ENCODE results near the gene OASL. TPM values are rescaled to one million over a fixed set of nuclear protein-coding genes. Genes with fewer than 3 reads are reported as not detected.
"Not testable (repeated sequence)": the region's sequence is repeated elsewhere in the genome, so short reads cannot be mapped to it uniquely, and the experiment has no call there.

The OASL gene, protein sequence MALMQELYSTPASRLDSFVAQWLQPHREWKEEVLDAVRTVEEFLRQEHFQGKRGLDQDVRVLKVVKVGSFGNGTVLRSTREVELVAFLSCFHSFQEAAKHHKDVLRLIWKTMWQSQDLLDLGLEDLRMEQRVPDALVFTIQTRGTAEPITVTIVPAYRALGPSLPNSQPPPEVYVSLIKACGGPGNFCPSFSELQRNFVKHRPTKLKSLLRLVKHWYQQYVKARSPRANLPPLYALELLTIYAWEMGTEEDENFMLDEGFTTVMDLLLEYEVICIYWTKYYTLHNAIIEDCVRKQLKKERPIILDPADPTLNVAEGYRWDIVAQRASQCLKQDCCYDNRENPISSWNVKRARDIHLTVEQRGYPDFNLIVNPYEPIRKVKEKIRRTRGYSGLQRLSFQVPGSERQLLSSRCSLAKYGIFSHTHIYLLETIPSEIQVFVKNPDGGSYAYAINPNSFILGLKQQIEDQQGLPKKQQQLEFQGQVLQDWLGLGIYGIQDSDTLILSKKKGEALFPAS
- polyA plus RNA-seq = 10 to 100 TPM in 2 of 3 donors, 1 to 10 TPM in 1; 7.7 to 21.7 (median 13.2) TPM

- Mint-ChIP-seq H3K27me3 (ENCODE audit: low read depth in 3 of 3) (peaks cover 4 to 7% (median 5%) of the 10 kb centered on the region in 3 donors), H3K4me1 (peaks cover 48 to 51% of the 10 kb centered on the region in 2 donors), H3K36me3 (peaks cover 0 to 4% (median 0%) of the 10 kb centered on the region in 3 donors), H3K9me3 (no peaks in the 10 kb centered on the region), H3K4me3 (peak within 1 kb of the TSS; percentile 95 to 99 (median 97)), H3K27ac (peak within 1 kb of the TSS; percentile 92 to 99 (median 96))
- peak; percentile 69 to 78 (median 74) for DNase-seq
Measured at GRCh38 chr12:121038861-121039668, at the start of gene OASL. Gene OASL (minus strand): TSS chr12:121039246. CDS start chr12:121038971, 275 bp downstream.

DNA sequence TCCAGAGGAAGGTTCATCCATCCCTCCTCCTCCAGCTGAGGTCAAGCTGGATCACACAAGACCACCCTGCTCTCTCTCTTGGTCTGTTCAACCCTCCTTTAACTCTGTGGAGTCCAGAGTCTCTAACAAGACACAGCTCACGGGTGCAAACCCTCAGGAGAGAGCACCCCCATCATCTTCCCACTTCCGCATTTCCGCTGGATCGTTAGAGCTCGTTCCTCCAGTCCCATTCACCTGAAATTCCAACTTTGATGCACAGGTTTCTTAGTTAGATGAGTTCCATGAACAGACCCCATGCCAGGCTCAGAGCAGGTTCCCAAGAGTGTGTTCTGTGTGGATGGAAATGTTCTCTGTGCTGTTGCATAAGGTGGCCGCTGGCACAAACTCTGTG is 49.1 kb upstream of the OASL start:
- Mint-ChIP-seq H3K4me1 (peaks cover 41 to 50% of the 10 kb centered on the region in 2 donors), H3K36me3 (no peaks in the 10 kb centered on the region), H3K27me3 (ENCODE audit: low read depth in 3 of 3) (peaks cover 3 to 6% (median 5%) of the 10 kb centered on the region in 3 donors), H3K4me3 (no peak overlapping the region), H3K9me3 (no peaks in the 10 kb centered on the region), H3K27ac (no peak overlapping the region)
- no peak for DNase-seq

- Mint-ChIP-seq H3K9me3 (no peaks in the 10 kb centered on the region), H3K36me3 (no peaks in the 10 kb centered on the region), H3K4me1 (peaks cover 36 to 44% of the 10 kb centered on the region in 2 donors), H3K27ac (peak overlapping the region in 3 of 6 donors; percentile 47 to 80 (median 47)), H3K4me3 (no peak overlapping the region), H3K27me3 (ENCODE audit: low read depth in 3 of 3) (peaks cover 1 to 3% (median 2%) of the 10 kb centered on the region in 3 donors)
- DNase-seq = no peak
Measured at GRCh38 chr12:121087467-121088194, 48.6 kb upstream of the OASL start.

GRCh38 chr12:121086781-121087295 is 47.8 kb upstream of the OASL start:
- peak overlapping the region in 1 of 6 donors; percentile 47 for H3K27ac Mint-ChIP-seq
- no peaks in the 10 kb centered on the region for H3K36me3 Mint-ChIP-seq
- H3K9me3 Mint-ChIP-seq = no peaks in the 10 kb centered on the region
- peaks cover 1 to 3% (median 2%) of the 10 kb centered on the region in 3 donors for H3K27me3 Mint-ChIP-seq (ENCODE audit: low read depth in 3 of 3)
- no peak overlapping the region for H3K4me3 Mint-ChIP-seq
- no peak for DNase-seq
- peaks cover 28 to 36% of the 10 kb centered on the region in 2 donors for H3K4me1 Mint-ChIP-seq

DNA sequence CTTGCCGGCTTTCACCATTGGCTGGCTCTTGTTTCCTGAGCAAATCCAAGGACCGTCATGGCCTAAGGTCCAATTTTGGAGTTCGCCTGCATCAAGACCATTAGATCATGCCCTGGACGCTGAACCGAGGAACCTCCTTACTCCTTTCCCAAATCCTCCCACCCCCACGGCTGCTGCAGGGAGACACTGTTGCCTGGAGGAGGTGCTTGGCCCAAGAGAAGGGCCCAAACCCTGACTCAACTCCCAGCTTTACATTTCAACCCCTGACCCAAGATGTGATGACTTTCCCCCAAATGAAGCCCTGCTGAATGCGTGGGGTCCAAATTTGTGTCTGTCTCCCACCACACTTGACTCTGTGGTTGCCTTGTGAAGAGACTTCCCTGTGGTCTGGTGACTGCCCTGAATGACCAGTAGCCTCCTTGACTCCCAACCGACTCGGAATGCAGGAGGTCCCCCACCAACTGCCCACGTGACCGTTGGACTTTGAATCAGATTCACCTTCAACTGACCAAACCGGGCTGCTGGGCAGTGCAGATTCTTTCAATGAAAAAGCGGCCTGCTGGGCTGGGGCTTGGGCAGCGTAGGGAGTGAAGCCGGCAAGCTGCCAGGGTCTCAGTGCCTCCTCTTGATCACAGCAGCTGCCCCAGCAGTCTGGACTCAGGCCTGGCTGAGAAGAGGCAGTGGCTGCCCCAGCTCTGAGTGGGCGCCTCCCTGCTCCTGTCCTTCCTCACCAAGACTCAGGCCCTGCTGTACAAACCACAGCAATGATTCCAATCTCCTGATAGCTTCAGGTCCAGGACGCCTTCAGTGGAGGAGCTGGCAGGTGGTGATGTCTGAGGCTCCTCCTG is 46.7 kb upstream of the OASL start:
- Mint-ChIP-seq H3K36me3 (no peaks in the 10 kb centered on the region), H3K27ac (no peak overlapping the region), H3K27me3 (ENCODE audit: low read depth in 3 of 3) (peaks cover 1 to 6% (median 2%) of the 10 kb centered on the region in 3 donors), H3K9me3 (no peaks in the 10 kb centered on the region), H3K4me1 (peaks cover 18 to 25% of the 10 kb centered on the region in 2 donors), H3K4me3 (no peak overlapping the region)
- no peak for DNase-seq

DNA sequence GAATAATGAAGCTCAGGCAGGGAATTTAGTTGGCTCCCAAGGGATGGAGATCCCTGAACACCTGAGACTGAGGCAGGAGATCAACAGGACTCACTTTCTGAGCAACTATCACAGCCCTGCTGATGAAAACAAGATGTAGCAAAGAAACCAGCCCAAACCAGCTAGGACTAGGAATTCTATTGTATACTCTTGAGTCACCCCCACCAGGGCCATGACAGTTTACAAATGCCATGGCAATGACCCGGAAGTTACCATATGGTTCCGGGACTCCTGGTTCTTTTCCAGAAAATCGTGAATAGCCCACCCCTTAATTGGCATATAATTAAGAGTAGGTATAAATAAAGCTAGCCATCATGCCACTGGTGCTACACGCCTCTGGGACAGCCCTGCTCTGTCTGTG is 46.0 kb upstream of the OASL start:
- no peaks in the 10 kb centered on the region for H3K9me3 Mint-ChIP-seq
- H3K36me3 Mint-ChIP-seq = no peaks in the 10 kb centered on the region
- no peak for DNase-seq
- H3K27me3 Mint-ChIP-seq (ENCODE audit: low read depth in 3 of 3) = peaks cover 1 to 2% (median 2%) of the 10 kb centered on the region in 3 donors
- no peak overlapping the region for H3K4me3 Mint-ChIP-seq
- H3K4me1 Mint-ChIP-seq = peaks cover 17 to 25% of the 10 kb centered on the region in 2 donors
- H3K27ac Mint-ChIP-seq = no peak overlapping the region

DNA sequence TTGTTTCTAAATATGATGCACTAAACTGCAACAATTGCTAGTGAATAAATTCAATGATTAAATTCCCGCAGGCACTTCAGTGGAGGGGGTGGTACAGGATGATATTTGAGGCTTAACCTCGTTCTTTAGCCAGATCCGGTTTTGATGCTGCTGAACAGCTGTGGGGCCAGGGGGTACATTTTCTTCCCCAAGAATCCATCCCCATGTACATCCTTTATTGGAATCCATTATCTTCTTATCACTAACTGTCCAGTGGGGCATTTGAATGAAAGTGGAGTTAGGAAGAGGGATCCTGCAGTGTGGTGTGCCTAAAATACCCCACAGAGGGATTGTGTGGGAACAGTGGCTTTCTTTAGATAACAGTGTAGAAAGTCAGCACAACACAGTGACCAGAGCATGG is 45.2 kb upstream of the OASL start:
- H3K27ac Mint-ChIP-seq = no peak overlapping the region
- H3K4me3 Mint-ChIP-seq = no peak overlapping the region
- peaks cover 1 to 2% (median 2%) of the 10 kb centered on the region in 3 donors for H3K27me3 Mint-ChIP-seq (ENCODE audit: low read depth in 3 of 3)
- no peak for DNase-seq
- H3K9me3 Mint-ChIP-seq = no peaks in the 10 kb centered on the region
- peaks cover 15 to 25% of the 10 kb centered on the region in 2 donors for H3K4me1 Mint-ChIP-seq
- no peaks in the 10 kb centered on the region for H3K36me3 Mint-ChIP-seq

DNA sequence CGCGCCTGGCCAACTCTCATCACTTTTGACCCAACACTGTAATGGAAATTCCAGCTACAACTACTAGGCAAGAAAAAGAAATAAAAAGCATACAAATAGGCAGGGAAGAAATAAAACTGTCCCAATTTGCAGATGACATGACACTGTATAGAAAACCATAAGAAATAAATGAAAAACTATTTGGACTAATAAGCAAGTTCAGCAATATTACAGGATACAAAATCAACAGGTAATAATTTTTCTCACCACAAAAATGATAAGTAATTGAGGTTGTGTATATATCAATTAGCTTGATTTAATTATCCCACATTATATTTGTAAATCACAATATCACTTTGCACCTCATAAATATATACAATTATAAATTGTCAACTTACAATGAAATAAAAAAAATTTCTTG is 41.9 kb upstream of the OASL start:
- DNase-seq = no peak
- Mint-ChIP-seq H3K27ac (no peak overlapping the region), H3K4me3 (no peak overlapping the region), H3K27me3 (ENCODE audit: low read depth in 3 of 3) (peaks cover 0 to 2% (median 1%) of the 10 kb centered on the region in 3 donors), H3K36me3 (no peaks in the 10 kb centered on the region), H3K4me1 (no peaks in the 10 kb centered on the region), H3K9me3 (no peaks in the 10 kb centered on the region)

GRCh38 chr12:121079736-121080272 is 40.8 kb upstream of the OASL start:
- Mint-ChIP-seq H3K27me3 (ENCODE audit: low read depth in 3 of 3) (peaks cover 0 to 2% (median 1%) of the 10 kb centered on the region in 3 donors), H3K27ac (no peak overlapping the region), H3K4me1 (no peaks in the 10 kb centered on the region), H3K4me3 (no peak overlapping the region), H3K9me3 (no peaks in the 10 kb centered on the region), H3K36me3 (no peaks in the 10 kb centered on the region)
- no peak for DNase-seq

DNA sequence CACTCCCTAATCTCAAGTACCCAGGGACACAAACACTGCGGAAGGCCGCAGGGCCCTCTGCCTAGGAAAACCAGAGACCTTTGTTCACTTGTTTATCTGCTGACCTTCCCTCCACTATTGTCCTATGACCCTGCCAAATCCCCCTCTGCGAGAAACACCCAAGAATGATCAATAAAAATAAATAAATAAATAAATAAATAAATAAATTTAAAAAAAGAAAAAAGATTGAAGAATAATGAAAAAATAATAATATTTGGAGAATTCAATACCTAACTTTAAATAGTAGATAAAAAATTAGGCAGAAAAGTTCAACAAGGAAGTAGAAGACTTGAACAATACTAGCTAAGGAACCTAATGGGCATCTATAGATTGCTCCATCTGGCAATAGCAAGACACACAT is 38.4 kb upstream of the OASL start:
- not testable (repeated sequence) for H3K4me3 Mint-ChIP-seq; H3K36me3 Mint-ChIP-seq; H3K27me3 Mint-ChIP-seq (ENCODE audit: low read depth in 3 of 3); H3K27ac Mint-ChIP-seq; DNase-seq; H3K4me1 Mint-ChIP-seq; H3K9me3 Mint-ChIP-seq

DNA sequence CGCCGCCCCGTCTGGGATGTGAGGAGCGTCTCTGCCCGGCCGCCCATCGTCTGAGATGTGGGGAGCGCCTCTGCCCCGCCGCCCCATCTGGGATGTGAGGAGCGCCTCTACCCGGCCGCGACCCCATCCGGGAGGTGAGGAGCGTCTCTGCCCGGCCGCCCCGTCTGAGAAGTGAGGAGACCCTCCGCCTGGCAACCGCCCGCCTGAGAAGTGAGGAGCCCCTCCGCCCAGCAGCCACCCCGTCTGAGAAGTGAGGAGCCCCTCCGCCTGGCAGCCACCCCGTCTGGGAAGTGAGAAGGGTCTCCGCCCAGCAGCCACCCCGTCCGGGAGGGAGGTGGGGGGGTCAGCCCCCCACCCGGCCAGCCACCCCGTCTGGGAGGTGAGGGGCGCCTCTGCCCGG is 36.9 kb upstream of the OASL start:
- not testable (repeated sequence) for H3K4me3 Mint-ChIP-seq

GRCh38 chr12:121072147-121072546 is 33.1 kb upstream of the OASL start:
- peaks cover 0 to 5% (median 1%) of the 10 kb centered on the region in 6 donors for H3K9me3 Mint-ChIP-seq
- H3K4me3 Mint-ChIP-seq = no peak overlapping the region
- DNase-seq = no peak
- H3K4me1 Mint-ChIP-seq = no peaks in the 10 kb centered on the region
- H3K27me3 Mint-ChIP-seq (ENCODE audit: low read depth in 3 of 3) = no peaks in the 10 kb centered on the region
- no peak overlapping the region for H3K27ac Mint-ChIP-seq
- H3K36me3 Mint-ChIP-seq = peaks cover 0 to 5% (median 4%) of the 10 kb centered on the region in 3 donors

More for the DNA sequence above, 36.9 kb upstream of the OASL start:
- not testable (repeated sequence) for DNase-seq; H3K4me1 Mint-ChIP-seq; H3K27ac Mint-ChIP-seq; H3K9me3 Mint-ChIP-seq; H3K36me3 Mint-ChIP-seq; H3K27me3 Mint-ChIP-seq (ENCODE audit: low read depth in 3 of 3)

Data from immature natural killer cell (primary cell).